ENCODE data around the gene RBM34.

The RBM34 gene

DNA sequence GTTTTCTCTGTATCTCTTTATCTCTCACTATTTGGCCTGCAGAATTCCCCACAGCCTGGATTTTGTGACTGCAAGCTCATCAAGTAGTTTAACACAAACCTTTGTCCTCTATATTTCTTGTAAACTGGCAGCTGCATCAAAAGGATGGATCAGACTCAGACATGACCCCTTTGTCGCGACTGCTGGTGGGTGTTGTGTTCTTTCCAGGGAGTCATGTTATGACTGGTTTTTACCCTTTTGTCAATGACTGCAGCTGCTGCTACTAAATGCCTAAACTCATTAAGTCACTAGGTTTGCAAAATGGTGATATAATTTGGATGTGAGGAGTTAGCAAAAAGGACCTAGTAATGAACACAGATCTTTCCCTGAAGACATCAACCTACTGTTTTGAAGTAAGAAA is 22.2 kb downstream of the RBM34 start:
- Histone ChIP-seq H3K27me3 (ENCODE audit: insufficient read depth, insufficient read length) (no peaks in the 10 kb centered on the region), H3K36me3 (ENCODE audit: insufficient read depth, insufficient read length, low read length) (peaks cover 83% of the 10 kb centered on the region), H3K9me3 (ENCODE audit: insufficient read depth, low read length) (peaks cover 4% of the 10 kb centered on the region; the same call in 1 of the 2 replicates), H3K4me3 (ENCODE audit: insufficient read length, low read depth) (no peak overlapping the region), H3K4me1 (ENCODE audit: insufficient read depth, insufficient read length) (no peaks in the 10 kb centered on the region), H3K9ac (ENCODE audit: insufficient read length, low read depth) (no peak overlapping the region)
- TF ChIP-seq YY1 (IDR thresholded peaks at IDR 0.05; ENCODE audit: insufficient read depth, insufficient read length) (no peak), ZNF274 (IDR thresholded peaks at IDR 0.05; ENCODE audit: low read depth, low read length) (no peak), SUZ12 (IDR thresholded peaks at IDR 0.05; ENCODE audit: extremely low read depth, insufficient read depth, insufficient read length) (no peak)
- DNase-seq (ENCODE audit: low read depth, low spot score): no peak

DNA sequence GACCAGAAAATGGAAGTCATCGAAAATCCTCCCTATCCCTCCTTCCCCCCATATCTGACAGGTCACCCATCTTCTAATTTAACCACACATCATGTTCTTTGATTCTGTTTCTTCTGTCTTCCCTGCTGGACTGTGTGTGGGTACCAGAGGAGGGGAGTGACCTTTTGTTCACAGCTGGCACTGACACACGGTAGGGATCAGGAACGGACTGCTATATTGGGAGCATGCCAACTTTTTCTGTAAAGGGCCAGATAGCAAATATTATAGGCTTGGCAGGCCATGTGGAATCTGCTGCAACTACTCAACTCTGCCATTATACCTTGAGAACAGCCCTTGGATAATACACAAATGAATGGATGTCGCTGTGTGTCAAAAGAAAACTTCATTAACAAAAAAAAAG is 24.9 kb downstream of the RBM34 start:
- Histone ChIP-seq H3K27me3 (ENCODE audit: insufficient read depth, insufficient read length) (no peaks in the 10 kb centered on the region), H3K9ac (ENCODE audit: insufficient read length, low read depth) (no peak overlapping the region), H3K9me3 (ENCODE audit: insufficient read depth, low read length) (no peaks in the 10 kb centered on the region), H3K4me1 (ENCODE audit: insufficient read depth, insufficient read length) (no peaks in the 10 kb centered on the region), H3K36me3 (ENCODE audit: insufficient read depth, insufficient read length, low read length) (peaks cover 84% of the 10 kb centered on the region), H3K4me3 (ENCODE audit: insufficient read length, low read depth) (no peak overlapping the region)
- TF ChIP-seq ZNF274 (IDR thresholded peaks at IDR 0.05; ENCODE audit: low read depth, low read length) (no peak), SUZ12 (IDR thresholded peaks at IDR 0.05; ENCODE audit: extremely low read depth, insufficient read depth, insufficient read length) (no peak), YY1 (IDR thresholded peaks at IDR 0.05; ENCODE audit: insufficient read depth, insufficient read length) (no peak)
- no peak for DNase-seq (ENCODE audit: low read depth, low spot score)

DNA sequence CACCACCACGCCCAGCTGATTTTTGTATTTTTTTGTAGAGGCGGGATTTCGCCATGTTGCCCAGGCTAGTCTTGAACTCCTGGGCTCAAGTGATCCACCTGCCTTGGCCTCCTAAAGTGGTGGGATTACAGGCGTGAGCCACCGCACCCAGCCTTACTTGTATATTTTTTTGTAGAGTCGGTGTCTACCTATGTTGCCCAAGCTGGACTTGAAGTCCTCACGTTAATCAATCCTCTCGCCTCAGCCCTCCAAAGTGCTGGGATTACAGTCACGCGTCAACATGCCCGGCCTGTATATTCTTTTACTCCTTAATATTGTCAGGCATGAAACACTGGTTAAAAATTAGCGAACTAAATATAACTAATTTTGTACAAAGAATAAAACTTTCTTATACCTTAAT is 26.9 kb downstream of the RBM34 start:
- H3K9ac ChIP-seq (ENCODE audit: insufficient read length, low read depth): no peak overlapping the region
- no peak for TF ChIP-seq YY1 (IDR thresholded peaks at IDR 0.05; ENCODE audit: insufficient read depth, insufficient read length)
- no peak for TF ChIP-seq ZNF274 (IDR thresholded peaks at IDR 0.05; ENCODE audit: low read depth, low read length)
- TF ChIP-seq SUZ12 (IDR thresholded peaks at IDR 0.05; ENCODE audit: extremely low read depth, insufficient read depth, insufficient read length): no peak
- H3K9me3 ChIP-seq (ENCODE audit: insufficient read depth, low read length): no peaks in the 10 kb centered on the region
- H3K4me3 ChIP-seq (ENCODE audit: insufficient read length, low read depth): no peak overlapping the region
- peaks cover 77% of the 10 kb centered on the region for H3K36me3 ChIP-seq (ENCODE audit: insufficient read depth, insufficient read length, low read length)
- no peaks in the 10 kb centered on the region for H3K27me3 ChIP-seq (ENCODE audit: insufficient read depth, insufficient read length)
- DNase-seq (ENCODE audit: low read depth, low spot score): no peak
- H3K4me1 ChIP-seq (ENCODE audit: insufficient read depth, insufficient read length): no peaks in the 10 kb centered on the region

DNA sequence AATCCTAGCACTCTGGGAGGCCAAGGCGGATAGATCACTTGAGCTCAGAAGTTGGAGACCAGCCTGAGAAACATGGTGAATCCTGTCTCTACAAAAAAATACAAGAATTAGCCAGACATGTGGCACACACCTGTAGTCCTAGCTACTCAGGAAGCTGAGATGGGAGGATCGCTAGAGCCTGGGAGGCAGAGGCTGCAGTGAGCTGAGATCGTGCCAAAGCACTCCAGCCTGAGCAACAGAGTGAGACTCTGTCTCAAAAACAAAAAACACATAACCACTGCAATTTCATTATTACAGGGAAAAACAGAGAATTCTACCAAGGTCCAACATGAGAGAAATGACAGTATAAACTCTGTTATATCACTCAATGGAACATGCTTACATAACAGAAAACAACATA is 28.0 kb downstream of the RBM34 start:
- DNase-seq (ENCODE audit: low read depth, low spot score): no peak
- H3K27me3 ChIP-seq (ENCODE audit: insufficient read depth, insufficient read length): no peaks in the 10 kb centered on the region
- no peaks in the 10 kb centered on the region for H3K4me1 ChIP-seq (ENCODE audit: insufficient read depth, insufficient read length)
- peaks cover 67% of the 10 kb centered on the region for H3K36me3 ChIP-seq (ENCODE audit: insufficient read depth, insufficient read length, low read length)
- no peaks in the 10 kb centered on the region for H3K9me3 ChIP-seq (ENCODE audit: insufficient read depth, low read length)
- no peak overlapping the region for H3K4me3 ChIP-seq (ENCODE audit: insufficient read length, low read depth)
- no peak for TF ChIP-seq YY1 (IDR thresholded peaks at IDR 0.05; ENCODE audit: insufficient read depth, insufficient read length)
- TF ChIP-seq ZNF274 (IDR thresholded peaks at IDR 0.05; ENCODE audit: low read depth, low read length): no peak
- TF ChIP-seq SUZ12 (IDR thresholded peaks at IDR 0.05; ENCODE audit: extremely low read depth, insufficient read depth, insufficient read length): no peak
- no peak overlapping the region for H3K9ac ChIP-seq (ENCODE audit: insufficient read length, low read depth)

DNA sequence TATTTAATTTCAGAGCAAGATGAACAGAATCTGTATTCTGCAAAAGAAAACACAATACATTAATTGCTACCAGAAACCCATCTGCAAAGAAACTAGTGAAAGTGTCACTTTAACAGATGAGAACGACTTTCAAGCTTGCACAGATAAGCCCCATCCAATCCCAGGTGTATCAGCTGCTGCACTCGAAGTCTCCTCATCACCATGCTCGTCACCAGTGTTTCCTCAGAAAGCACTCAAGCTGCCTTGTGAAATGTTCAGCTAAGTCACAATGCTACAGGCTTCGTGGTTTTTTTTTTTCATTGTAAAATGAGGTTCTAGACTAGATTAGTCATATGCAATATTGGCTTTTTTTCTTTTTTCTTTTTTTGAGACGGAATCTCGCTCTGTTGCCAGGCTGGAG is 29.1 kb downstream of the RBM34 start:
- DNase-seq (ENCODE audit: low read depth, low spot score): no peak
- TF ChIP-seq SUZ12 (IDR thresholded peaks at IDR 0.05; ENCODE audit: extremely low read depth, insufficient read depth, insufficient read length) (no peak), YY1 (IDR thresholded peaks at IDR 0.05; ENCODE audit: insufficient read depth, insufficient read length) (no peak), ZNF274 (IDR thresholded peaks at IDR 0.05; ENCODE audit: low read depth, low read length) (no peak)
- no peaks in the 10 kb centered on the region for H3K9me3 ChIP-seq (ENCODE audit: insufficient read depth, low read length)
- H3K9ac ChIP-seq (ENCODE audit: insufficient read length, low read depth): no peak overlapping the region
- H3K36me3 ChIP-seq (ENCODE audit: insufficient read depth, insufficient read length, low read length): peaks cover 66% of the 10 kb centered on the region
- no peaks in the 10 kb centered on the region for H3K27me3 ChIP-seq (ENCODE audit: insufficient read depth, insufficient read length)
- no peaks in the 10 kb centered on the region for H3K4me1 ChIP-seq (ENCODE audit: insufficient read depth, insufficient read length)
- H3K4me3 ChIP-seq (ENCODE audit: insufficient read length, low read depth): no peak overlapping the region

DNA sequence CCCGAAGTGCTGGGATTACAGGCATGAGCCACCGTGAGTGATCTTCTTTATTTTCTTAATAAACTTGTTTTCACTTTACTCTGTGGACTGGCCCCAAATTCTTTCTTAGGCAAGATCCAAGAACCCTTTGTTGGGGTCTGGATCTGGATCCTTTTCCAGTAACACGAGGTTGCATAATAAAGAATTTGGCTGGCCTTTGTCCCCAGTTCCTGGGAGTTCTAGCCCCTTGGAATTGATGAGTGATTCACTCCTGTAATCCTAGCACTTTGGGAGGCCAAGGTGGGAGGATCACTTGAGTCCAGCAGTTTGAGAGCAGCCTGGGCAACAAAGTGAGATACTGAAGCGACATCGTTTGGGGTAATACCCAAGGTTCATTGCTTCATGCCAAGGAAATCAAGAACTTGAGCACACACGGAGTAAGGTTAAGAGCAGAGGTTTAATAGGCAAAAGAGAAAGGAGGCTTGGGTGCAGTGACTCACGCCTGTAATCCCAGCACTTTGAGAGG is 30.2 kb downstream of the RBM34 start:
- Histone ChIP-seq H3K4me3 (ENCODE audit: insufficient read length, low read depth) (no peak overlapping the region), H3K36me3 (ENCODE audit: insufficient read depth, insufficient read length, low read length) (peaks cover 66% of the 10 kb centered on the region), H3K9ac (ENCODE audit: insufficient read length, low read depth) (no peak overlapping the region), H3K27me3 (ENCODE audit: insufficient read depth, insufficient read length) (no peaks in the 10 kb centered on the region), H3K9me3 (ENCODE audit: insufficient read depth, low read length) (no peaks in the 10 kb centered on the region), H3K4me1 (ENCODE audit: insufficient read depth, insufficient read length) (no peaks in the 10 kb centered on the region)
- no peak for TF ChIP-seq ZNF274 (IDR thresholded peaks at IDR 0.05; ENCODE audit: low read depth, low read length)
- no peak for TF ChIP-seq SUZ12 (IDR thresholded peaks at IDR 0.05; ENCODE audit: extremely low read depth, insufficient read depth, insufficient read length)
- no peak for TF ChIP-seq YY1 (IDR thresholded peaks at IDR 0.05; ENCODE audit: insufficient read depth, insufficient read length)
- DNase-seq (ENCODE audit: low read depth, low spot score): no peak

DNA sequence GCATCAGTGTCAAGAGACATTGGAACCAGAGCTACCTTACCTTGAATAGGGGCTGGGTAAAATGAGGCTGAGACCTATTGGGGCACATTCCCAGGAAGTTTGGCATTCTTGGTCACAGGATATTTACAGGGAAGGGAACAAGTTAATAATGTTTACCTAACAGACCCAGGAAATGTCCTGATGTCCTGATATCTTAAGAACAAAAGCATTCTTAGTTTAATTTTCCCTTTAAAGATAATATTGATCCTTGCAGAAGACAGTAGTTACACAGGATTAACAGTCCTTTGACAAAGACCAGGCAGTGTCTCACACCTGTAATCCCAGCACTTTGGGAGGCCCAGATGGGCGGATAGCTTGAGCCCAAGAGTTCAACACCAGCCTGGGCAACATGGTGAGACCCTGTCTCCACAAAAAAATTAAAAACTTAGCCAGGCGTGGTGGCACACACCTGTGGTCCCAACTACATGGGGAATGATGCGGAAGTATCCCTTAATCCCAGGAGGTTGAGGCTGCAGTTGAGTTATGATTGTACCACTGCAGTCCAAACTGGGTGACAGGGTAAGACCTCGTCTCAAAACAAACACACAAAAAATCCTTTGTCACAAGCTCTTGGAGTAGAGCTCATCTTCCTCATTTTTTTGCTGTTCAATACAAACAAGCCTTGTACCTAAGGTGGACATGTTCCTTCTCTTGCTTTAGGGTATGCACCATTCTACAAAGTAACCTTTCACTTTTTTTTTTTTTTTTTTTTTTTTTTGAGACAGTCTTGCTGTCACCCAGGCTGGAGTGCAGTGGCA is 31.1 kb downstream of the RBM34 start:
- DNase-seq (ENCODE audit: low read depth, low spot score): no peak
- H3K4me1 ChIP-seq (ENCODE audit: insufficient read depth, insufficient read length): no peaks in the 10 kb centered on the region
- no peak overlapping the region for H3K9ac ChIP-seq (ENCODE audit: insufficient read length, low read depth)
- no peaks in the 10 kb centered on the region for H3K9me3 ChIP-seq (ENCODE audit: insufficient read depth, low read length)
- no peak for TF ChIP-seq YY1 (IDR thresholded peaks at IDR 0.05; ENCODE audit: insufficient read depth, insufficient read length)
- no peak for TF ChIP-seq ZNF274 (IDR thresholded peaks at IDR 0.05; ENCODE audit: low read depth, low read length)
- no peak for TF ChIP-seq SUZ12 (IDR thresholded peaks at IDR 0.05; ENCODE audit: extremely low read depth, insufficient read depth, insufficient read length)
- no peak overlapping the region for H3K4me3 ChIP-seq (ENCODE audit: insufficient read length, low read depth)
- H3K36me3 ChIP-seq (ENCODE audit: insufficient read depth, insufficient read length, low read length): peaks cover 64% of the 10 kb centered on the region
- no peaks in the 10 kb centered on the region for H3K27me3 ChIP-seq (ENCODE audit: insufficient read depth, insufficient read length)

Measured in NT2/D1 (cell line).